ENCODE measurements around the gene RPL38. TPM values are rescaled to one million over a fixed set of nuclear protein-coding genes. Genes with fewer than 3 reads are reported as not detected.

RPL38 gene
- total and polyA plus RNA-seq, 2 donors (not counting 1 experiment from before 2014, with no cell fraction given) = 722 to 1,550 TPM

DNA sequence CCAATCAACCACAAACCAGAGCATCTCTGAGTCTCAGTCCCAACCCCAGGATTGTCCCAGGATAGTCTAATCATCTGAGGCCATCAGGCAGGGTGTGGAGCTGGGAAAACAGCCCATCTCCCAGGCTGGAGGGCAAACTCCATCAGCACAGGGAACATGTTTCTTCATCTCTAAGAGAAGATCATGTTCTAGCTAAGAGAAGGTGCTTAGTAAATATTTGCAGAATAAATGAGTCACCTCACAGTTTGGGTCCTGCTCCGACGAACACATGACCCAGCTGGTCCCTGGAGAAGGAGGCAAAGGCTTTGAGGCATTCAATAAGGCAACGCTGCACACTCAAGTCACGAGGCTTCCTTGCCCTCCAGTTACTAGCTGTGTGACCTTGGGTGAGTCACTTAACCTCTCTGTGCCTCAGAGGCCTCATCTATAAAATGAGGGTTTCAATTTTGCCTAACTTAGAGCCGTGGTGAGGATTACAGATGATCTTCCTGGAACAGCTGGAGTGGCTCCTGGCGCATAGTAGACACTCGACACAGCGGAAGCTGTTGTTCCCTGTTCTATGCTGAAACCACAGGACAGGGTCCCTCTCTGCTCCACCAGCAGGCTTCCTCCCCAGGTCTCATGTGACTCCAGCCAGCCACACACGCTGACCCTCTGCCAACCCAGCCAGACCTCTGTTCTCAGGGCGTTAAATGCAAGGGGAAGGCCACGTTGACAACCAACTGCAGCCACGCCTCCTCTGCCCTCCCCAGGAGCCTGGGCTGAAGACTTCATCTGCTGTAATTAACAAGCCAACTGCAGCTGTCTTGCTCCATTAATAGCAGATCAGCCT lies 10.3 kb upstream of the RPL38 start:
- POLR2A ChIA-PET = interaction anchor here (0.7 kb wide), 1 partner anchor 170 kb away, joined by 4 read pairs; no protein-coding TSS in a partner anchor
- ATAC-seq (ENCODE audit: low read depth) = no peak

More for the DNA sequence above, 10.3 kb upstream of the RPL38 start:
- Mint-ChIP-seq H3K27ac (no peak overlapping the region), H3K27me3 (peaks cover 38% of the 10 kb centered on the region), H3K4me1 (no peaks in the 10 kb centered on the region), H3K4me3 (no peak overlapping the region), H3K9me3 (ENCODE audit: insufficient read depth) (peaks cover 2% of the 10 kb centered on the region)
- H3K36me3 ChIP-seq (replicated peaks in 1 of 2; ENCODE audit: control extremely low read depth in 1 of 2, control insufficient read depth in 1 of 2, extremely low read depth in 1 of 2, insufficient read depth in 2 of 2, low read length in 1 of 2) = no peaks in the 10 kb centered on the region
- no peaks in the 10 kb centered on the region for H4K20me1 ChIP-seq (ENCODE audit: control insufficient read depth, insufficient read depth, low read length, poor library complexity, severe bottlenecking)
- TF ChIP-seq CTCF (IDR thresholded peaks at IDR 0.05) (no peak), EZH2 (IDR thresholded peaks at IDR 0.05; ENCODE audit: borderline replicate concordance, insufficient read depth, low read depth, low read length, poor library complexity, severe bottlenecking) (no peak)
- no peak for DNase-seq
- CTCF ChIA-PET = no interaction called here
- H3K9me3 ChIP-seq (ENCODE audit: control extremely low read depth in 1 of 3, control insufficient read depth in 2 of 3, insufficient read depth in 1 of 3, low read length in 2 of 3) = peaks cover 0 to 5% (median 3%) of the 10 kb centered on the region in 3 donors
- H3K27me3 ChIP-seq (replicated peaks in 1 of 4; ENCODE audit: control extremely low read depth in 1 of 4, control insufficient read depth in 3 of 4, insufficient read depth in 4 of 4, low read length in 3 of 4) = peaks cover 0 to 33% (median 6%) of the 10 kb centered on the region in 4 experiments
- H3K4me1 ChIP-seq (ENCODE audit: control insufficient read depth in 2 of 2, insufficient read depth in 2 of 2, low read length in 2 of 2) = no peaks in the 10 kb centered on the region
- H3K4me2 ChIP-seq (replicated peaks; ENCODE audit: low read depth, low read length, poor library complexity, severe bottlenecking) = no peak overlapping the region
- intact Hi-C loops (cut with micrococcal nuclease) = no loop called here
- 25% methylated on average over 8 of the region's 12 CpGs for WGBS (ENCODE audit: insufficient coverage)
- H2AFZ ChIP-seq (ENCODE audit: insufficient read depth, low read depth, low read length, poor library complexity, severe bottlenecking) = no peak overlapping the region
- no peaks in the 10 kb centered on the region for H3K79me2 ChIP-seq (ENCODE audit: control insufficient read depth, insufficient read depth, low read length)
- H3K4me3 ChIP-seq (ENCODE audit: control extremely low read depth in 1 of 5, extremely low read depth in 1 of 5, insufficient read depth in 1 of 5, low read depth in 2 of 5, low read length in 4 of 5) = no peak overlapping the region
- no peak overlapping the region for H3K27ac ChIP-seq (ENCODE audit: low read length in 2 of 2)
- H3K9ac ChIP-seq (ENCODE audit: low read length) = no peak overlapping the region
